SHP77 (cell line): ENCODE data around the gene MALL.
"Not testable (repeated sequence)": the region's sequence is repeated elsewhere in the genome, so short reads cannot be mapped to it uniquely, and the experiment has no call there.

Experiments
- DNase-seq, 2 experiments: peaks; one replicate each; lab custom pipeline; 2025; lab: John Stamatoyannopoulos, UW

MALL gene

DNA sequence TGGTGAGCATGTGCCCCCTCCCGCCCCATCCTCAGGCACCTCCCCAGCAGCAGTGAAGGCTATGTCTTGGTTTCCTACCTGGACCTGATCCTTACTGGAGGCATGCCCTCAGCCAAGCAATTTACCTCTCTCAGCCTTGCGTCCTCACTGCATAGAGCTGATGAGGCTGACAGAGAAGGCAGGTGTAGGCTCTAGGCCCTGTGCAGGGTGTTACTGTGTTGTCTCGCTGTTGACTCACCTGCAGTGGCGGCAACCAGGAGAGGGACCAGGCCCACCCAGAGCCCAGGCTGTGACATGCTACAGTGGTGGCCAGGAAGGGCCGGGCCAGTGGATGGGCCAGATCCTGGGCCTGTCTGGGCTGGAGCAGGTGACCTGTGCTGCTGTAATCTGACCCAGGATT, 65.9 kb downstream of the MALL start:
- DNase-seq = not testable (repeated sequence)

DNA sequence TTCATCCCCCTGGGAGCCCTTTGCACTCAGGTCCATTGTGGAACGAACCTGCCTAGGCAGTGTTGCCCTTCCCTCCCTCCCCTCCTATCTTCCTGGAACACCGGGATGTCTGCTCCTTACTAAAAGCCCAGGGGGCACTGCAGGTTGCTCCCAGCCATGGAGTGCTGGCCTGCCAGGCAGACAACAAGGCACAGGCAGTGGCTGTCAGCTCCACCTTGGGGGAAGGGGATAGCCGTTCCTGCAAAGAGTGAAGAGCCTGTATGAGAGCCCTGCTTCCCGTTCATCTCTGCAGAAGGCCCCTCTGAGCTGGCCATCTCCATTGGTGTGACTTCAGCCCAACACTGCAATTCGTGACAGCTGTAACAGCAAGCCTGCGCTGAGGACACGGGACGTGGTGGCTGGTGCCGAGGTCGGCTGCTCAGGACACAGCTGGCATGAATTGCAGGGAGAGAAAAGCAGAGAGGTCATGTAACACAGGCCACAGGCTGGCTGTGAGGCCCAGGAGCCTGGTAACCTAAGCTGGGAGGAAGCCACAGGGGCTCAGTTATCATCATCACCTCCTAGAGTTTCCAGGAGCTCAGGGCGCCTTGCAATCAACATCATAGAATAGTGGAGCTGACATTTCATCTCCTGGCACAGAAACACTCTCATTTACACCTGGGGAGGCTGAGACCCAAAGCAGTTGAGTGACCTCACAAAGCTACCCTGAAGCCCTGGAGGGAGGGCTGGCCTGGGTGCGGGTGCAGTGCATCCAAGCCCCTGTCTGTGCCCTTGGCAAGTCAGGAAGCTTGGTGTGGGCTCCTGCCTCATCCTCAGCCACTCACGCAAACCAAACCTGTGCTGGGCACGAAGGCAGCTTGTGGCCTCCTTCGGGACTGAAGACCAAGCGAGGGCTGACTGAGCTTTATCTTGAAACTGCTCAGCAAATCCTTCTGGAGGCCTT, 67.1 kb downstream of the MALL start:
- not testable (repeated sequence) for DNase-seq

GRCh38 chr2:110047225-110047624, 68.4 kb downstream of the MALL start:
- DNase-seq = not testable (repeated sequence)

DNA sequence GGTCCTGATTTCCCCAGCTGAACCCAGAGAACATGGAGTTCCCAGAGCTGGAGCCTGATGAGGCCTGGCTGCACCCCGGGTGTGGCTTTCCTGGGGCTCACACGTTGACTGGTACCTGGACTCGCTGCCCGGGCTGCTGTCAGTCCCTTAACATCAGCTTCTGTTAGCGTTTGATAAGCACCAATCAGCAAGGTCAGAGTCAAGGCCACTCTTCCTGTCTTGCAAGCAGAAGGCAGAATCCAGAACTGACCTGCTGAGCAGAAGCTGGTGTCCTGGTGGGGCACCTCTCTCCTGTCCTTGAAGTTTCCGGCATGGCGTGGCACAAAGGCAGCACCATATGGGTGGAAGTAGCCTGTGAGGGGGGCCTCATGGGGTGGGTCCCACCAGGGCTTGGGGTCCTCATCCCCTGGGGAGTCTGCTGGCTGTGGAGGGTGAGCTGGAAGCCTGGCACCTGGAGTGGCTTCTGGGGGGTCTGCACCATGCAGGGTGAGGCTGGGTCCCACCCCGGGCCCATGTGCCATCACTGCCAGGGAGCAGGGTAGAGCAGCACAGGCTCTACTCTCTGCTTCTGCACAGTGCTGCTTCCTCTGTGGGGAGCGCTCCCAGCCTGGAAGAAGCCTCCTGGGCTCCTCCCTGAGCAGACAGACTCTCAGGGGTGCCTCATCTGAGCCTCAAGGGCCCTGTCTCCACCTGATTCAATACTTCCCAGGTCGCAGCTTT, 73.5 kb downstream of the MALL start:
- DNase-seq = not testable (repeated sequence)

- DNase-seq = not testable (repeated sequence)
Measured at GRCh38 chr2:110037336-110037735, 78.3 kb downstream of the MALL start.

- DNase-seq = not testable (repeated sequence)
Measured at GRCh38 chr2:110035384-110035783, 80.2 kb downstream of the MALL start.

- not testable (repeated sequence) for DNase-seq
Measured at GRCh38 chr2:110034935-110035334, 80.7 kb downstream of the MALL start.
